Hematopoietic multipotent progenitor cell treated with erythropoietin and hydrocortisone succinate and interleukin-3 and kit ligand, for 17 days (in vitro differentiated cells): ENCODE measurements around the gene ELL3.
"Not testable (repeated sequence)": the region's sequence is repeated elsewhere in the genome, so short reads cannot be mapped to it uniquely, and the experiment has no call there.

Experiments
- DNase-seq: peaks from one replicate; pipeline ENCODE4 v3.0.0-alpha.2; 2015; ENCODE audit warnings: low spot score

The ELL3 gene

DNA sequence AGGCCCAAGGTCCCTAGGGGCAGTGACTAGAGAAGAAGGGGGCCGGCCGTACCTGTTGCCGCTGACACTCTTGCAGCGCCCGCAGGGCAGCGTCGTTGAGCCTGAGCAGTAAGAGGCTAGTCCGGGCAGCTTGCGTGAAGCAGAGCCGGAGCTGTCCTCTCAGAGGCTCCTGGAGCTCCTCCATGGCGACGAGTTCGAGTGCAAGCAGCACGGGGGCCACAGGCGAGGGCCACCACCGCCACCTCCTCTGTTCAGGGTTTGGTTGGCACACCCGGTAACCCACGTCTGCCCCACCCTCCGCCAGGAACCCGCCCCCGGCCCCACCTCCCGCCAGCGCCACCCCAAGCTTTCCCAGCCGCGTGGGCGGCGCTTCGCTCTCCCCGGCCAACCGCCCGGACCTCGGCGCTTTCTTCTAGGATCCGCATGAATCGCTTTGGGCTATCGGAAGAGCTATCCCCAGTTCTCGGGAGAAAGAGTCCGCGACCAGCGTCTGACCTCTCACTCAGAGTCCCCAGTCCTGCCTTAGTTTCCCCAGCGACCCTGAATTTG is at the start of gene ELL3:
Gene ELL3 (minus strand): TSS at position 249 of the 549 bp plus-strand sequence. CDS start 65 bp downstream, at position 184.
- DNase-seq: peak; percentile 82

DNA sequence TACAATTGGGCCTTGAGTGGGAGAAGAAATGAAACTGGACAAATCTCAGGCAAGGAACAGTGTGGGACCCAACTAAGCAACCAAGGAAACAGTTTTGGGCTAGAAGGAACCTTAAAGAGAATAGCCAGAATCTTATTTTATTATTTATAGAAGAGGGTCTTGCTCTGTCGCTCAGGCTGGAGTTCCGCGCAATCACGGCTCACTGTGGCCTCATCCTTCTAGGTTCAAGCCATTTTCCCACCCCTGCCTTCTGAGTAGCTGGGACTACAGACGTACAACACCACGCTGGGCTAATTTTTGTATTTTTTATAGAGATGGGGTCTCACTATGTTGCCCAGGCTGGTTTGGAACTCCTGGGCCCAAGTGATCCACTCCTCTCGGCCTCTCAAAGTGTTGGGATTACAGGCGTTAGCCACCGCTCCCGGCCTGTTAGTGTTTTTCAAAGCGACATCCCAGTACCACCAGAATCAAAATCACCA is 49.3 kb upstream of the ELL3 start:
- DNase-seq: no peak

DNA sequence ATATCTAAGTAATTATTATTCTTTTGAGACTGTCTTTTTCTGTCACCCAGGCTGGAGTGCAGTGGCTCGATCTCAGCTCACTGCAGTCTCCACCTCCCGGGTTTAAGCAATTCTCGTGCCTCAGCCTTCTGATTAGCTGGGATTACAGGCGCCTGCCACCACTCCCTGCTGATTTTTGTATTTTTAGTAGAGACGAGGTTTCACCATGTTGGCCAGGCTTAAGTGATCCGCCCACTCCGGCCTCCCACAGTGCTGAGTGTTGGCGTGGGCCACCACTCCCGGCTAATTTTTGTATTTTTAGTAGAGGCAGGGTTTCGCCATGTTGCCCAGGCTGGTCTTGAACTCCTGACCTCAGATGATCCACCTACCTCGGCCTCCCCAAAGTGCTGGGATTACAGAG is 48.5 kb upstream of the ELL3 start:
- DNase-seq: not testable (repeated sequence)

GRCh38 chr15:43824302-43825246 is 47.8 kb upstream of the ELL3 start, which contains the start of gene MFAP1:
Gene MFAP1, minus strand, starts transcription at chr15:43824690. Its CDS starts 121 bp downstream, at chr15:43824569.
- peak; percentile 93 for DNase-seq

- DNase-seq: no peak
These were observed 44.7 kb upstream of the ELL3 start for GRCh38 chr15:43821505-43821904.

DNA sequence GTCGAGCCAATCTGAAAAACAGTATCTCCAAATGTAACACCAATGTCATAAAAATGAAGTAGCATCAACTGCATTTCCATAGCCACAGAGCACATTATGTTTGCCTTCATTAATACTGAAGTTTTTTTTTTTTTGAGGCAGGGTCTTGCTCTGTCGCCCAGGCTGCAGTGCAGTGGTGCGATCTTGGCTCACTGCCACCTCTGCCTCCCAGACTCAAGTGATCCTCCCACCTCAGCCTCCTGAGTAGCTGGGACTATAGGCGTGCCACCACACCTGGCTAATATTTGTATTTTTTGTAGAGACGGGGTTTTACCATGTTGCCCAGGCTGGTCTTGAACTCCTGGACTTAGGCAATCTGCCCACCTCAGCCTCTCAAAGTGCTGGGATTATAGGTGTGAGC is 38.3 kb upstream of the ELL3 start:
- not testable (repeated sequence) for DNase-seq

DNA sequence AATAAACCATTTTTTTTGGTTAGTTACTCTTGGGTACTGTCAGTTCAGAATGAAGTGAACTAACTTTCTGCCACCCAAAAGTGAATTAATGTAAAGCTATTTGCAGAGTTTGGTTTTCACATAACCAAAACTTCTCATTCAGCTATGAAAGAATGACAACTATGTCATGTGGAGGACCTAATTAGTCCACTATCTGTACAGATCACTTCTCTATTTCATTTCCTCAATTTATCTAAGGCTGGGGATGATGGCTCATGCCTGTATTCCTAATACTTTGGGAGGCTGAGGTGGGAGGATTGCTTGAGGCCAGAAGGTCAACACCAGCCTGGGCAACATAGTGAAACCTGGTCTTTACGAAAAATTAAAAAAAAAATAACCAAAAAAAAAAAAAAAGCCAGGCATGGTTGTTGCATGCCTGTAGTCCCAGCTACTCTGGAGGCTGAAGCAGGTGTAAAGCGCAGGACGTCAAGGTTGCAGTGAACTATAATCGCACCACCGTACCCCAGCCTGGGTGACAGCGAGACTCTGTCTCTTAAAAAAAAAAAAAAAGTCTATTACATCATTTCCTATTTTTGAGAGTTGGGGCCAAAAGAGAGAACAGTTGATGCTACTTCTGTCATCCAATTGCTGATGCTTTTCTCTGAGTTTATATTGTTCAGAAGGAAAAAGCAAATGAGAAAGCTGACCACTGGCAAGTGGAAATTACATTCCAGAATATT is 32.4 kb upstream of the ELL3 start:
- DNase-seq: no peak

DNA sequence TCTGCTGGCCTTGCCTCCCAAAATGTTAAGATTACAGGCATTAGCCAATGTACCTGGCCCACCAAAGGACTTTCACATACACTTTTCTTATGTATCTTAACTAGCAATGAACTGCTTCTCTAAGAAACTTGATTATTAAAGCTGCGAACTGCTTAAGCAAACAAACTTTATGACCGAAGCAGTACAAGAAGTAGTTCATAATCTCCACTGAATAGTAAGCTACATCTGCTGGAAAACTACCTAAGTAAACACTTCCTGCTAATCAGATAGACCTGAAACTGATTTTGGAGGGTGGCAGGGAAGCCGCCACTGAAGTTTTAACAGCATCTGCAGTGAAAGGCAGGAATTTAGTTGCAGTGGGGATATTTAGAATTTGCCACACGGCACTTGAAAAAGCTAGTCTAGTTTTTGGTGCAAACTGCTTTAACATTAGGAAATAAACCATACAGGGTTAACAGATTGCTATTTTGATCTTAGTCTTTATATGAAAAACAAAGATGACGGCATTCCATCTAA is 31.7 kb upstream of the ELL3 start:
- DNase-seq: no peak

DNA sequence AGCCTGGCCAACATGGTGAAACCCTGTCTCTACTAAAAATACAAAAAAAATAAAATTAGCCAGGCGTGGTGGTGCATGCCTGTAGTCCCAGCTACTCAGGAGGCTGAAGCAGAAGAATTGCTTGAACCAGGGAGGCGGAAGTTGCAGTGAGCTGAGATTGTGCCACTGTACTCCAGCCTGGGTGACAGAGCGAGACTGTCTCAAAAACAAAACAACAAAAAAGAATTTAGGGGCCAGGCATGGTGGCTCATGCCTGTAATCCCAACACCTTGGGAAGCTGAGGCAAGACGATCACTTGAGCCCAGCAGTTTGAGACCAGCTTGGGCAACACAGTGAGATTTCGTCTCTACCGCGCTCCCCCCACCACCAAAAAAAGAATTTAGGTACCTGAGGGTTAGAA is 25.9 kb upstream of the ELL3 start:
- DNase-seq: not testable (repeated sequence)

DNA sequence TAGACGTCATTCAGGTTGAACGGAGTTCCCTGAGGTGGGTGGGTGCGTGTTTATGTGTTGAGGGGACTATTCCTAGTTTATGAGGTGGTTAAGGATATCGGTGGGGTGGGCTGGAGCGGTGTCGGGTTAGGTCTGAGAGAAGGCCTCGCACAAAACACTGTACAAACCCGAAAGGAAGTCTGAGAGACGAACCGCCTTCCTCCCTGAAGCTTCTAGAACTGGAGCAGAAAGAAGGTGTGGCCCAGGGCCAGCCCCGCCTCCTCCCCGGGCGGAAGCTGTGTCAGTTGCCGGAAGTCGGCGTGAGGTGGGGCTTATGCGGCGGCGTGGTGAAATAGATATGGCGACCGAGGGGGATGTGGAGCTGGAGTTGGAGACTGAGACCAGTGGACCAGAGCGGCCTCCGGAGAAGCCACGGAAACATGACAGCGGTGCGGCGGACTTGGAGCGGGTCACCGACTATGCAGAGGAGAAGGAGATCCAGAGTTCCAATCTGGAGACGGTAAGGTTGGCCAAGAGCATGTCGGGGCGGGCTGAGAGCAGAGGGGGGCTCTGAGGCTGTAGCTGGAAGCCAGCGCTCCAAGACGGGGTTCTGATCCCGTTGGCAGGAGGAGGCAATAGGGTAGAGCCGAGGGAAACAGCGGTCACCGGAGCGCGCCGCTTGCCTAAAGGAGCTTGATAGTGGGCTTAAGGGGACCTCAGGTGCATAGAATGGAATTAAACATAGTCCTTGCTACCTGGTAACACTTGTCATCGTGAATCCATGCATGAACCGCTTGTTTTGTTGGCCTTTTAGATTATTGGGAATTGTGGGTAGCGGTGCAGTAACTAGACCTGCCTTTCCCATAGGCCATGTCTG is 23.7 kb upstream of the ELL3 start, which contains the start of gene HYPK:
Gene HYPK (plus strand): TSS at position 314 of the 856 bp plus-strand sequence. CDS start 24 bp downstream, at position 338.
- DNase-seq: peak; percentile 93

DNA sequence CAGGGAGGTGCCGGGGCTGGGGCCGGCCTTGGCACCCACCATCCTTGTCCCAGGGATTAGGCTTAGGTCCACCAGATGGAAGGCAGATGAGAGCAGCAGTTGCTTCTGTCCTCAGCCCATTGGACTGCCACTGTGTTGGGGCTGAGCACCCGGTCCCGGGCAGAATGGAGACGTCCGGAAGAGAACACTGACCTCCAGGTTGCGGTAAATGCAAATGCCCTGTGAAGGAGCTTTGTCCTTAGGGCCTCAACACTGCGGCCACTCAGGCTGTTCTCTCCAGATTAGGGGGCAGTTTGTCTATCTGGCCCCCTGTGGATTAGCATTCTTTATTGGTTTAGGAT is 23.1 kb upstream of the ELL3 start, which contains the start of gene SERINC4:
Gene SERINC4 (minus strand): TSS at position 276 of the 341 bp plus-strand sequence. CDS start 234 bp downstream, at position 42.
- DNase-seq: no peak

GRCh38 chr15:43799209-43799944 is 22.6 kb upstream of the ELL3 start:
- DNase-seq: no peak

DNA sequence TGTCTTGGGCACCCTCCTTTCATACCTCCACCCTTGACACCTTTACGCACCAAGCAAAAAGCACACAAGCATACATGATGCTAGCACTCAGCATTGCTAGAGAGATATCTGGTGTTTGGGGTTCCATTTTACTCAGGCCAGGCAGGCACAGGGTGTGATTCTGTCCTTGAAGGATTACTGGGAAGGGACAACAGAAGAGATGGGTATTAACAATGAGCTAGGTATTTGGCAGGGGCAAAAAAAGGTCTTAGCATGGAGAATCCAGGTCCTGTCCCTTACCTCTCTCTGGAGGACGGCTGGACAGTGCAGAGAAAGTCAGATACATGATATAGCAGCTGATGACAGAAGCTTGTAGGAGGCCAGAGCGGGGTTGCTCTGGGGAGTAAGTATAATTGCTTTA is 19.8 kb upstream of the ELL3 start:
- DNase-seq: no peak

GRCh38 chr15:43795997-43796396 is 19.2 kb upstream of the ELL3 start:
- DNase-seq: no peak

DNA sequence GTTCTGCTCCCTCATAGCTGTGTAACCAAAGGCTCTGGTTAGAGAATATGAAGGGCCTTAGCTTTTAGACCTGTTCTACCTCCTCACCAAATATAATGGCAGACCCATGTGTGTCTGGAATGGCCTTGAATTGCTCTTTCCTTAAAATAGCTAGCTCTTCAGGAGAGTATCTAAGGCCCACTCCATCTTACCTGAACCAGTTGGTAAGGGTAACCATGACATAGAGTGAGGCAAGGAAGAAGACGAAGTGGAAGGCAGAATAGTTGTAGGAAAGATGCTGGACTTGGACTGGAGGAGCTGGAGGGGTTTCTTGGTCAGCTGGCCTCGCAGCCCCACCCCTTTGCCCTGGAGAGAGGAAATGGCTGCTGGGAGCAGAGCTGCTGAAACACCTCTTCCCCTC is 18.4 kb upstream of the ELL3 start:
- DNase-seq: no peak

- DNase-seq: no peak
These were observed 17.7 kb upstream of the ELL3 start for GRCh38 chr15:43794269-43795037.

- DNase-seq: no peak
These were observed 16.9 kb upstream of the ELL3 start for GRCh38 chr15:43793647-43794046.

DNA sequence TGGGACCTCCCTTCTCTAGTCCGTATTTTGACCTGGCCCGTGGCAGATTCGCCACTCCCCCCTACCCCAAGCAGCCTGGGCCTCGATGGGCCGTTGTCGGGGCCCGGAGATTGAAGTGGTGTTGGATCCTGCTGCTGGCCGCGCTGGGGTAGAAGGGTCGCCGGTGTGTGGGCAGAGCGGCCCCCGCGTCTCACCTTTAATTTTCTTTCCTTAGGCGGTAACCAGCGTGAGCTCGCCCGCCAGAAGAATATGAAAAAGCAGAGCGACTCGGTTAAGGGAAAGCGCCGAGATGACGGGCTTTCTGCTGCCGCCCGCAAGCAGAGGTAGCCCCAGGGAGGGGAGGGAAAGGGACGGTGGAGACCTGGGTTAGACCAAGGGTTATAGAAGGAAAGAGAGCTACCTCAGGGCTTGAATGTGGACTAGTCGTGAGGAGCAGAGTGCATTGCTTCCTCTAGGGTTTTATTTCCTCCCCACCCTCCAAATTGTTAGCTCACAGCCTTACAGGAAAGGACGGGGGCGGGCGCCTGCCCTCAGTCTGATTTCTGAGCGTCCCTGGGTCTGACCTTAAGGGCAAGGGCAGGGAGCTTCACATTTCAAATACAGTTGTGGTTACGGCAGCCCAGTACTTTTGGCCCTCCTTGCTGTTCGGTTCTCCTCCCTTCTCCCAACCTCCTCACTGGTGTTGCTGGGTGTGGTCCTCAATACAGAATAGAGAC is 16.2 kb upstream of the ELL3 start:
- DNase-seq: peak; percentile 45
